Iris pigment epithelial cell (primary cell): Measurements from ENCODE around the gene TRAPPC3.
"Not testable (repeated sequence)": the region's sequence is repeated elsewhere in the genome, so short reads cannot be mapped to it uniquely, and the experiment has no call there.

ENCODE experiments used
- DNase-seq: peaks from one replicate; pipeline ENCODE4 v3.0.0-alpha.2; 2011; ENCODE audit warnings: low read depth

The TRAPPC3 gene

GRCh38 chr1:36149237-36149972, at the start of gene TRAPPC3:
Gene TRAPPC3 (minus strand): TSS chr1:36149486. CDS start chr1:36149378, 108 bp downstream.
- peak; percentile 100 for DNase-seq

DNA sequence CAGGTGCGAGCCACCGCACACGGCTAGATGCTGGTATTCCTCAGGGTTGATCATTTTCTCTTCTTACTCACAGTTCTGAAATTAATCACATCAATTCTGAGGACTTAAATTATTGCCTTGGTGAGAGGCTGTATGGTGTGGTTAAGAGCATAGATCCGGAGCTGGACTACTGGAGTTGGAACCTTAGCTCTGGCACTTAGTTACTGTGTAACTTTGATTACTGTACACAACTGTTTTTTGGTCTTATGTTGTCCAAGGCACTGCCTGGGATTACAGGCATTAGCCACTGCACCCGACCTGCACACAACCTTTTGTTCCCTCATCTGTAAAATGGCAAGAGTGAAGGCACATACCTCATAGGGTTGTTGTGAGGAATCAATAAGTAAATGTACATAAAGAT, 49.4 kb upstream of the TRAPPC3 start:
- DNase-seq = no peak

DNA sequence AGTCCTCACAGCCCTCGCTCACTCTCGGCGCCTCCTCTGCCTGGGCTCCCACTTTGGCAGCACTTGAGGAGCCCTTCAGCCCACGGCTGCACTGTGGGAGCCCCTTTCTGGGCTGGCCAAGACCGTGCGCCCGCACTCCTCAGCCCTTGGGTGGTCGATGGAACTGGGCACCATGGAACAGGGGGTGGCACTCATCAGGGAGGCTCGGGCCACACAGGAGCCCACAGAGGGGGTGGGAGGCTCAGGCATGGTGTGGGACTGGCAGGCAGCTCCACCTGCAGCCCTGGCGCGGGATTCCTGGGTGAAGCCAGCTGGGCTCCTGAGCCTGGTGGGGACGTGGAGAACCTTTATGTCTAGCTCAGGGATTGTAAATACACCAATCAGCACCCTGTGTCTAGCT, 47.5 kb upstream of the TRAPPC3 start:
- not testable (repeated sequence) for DNase-seq

DNA sequence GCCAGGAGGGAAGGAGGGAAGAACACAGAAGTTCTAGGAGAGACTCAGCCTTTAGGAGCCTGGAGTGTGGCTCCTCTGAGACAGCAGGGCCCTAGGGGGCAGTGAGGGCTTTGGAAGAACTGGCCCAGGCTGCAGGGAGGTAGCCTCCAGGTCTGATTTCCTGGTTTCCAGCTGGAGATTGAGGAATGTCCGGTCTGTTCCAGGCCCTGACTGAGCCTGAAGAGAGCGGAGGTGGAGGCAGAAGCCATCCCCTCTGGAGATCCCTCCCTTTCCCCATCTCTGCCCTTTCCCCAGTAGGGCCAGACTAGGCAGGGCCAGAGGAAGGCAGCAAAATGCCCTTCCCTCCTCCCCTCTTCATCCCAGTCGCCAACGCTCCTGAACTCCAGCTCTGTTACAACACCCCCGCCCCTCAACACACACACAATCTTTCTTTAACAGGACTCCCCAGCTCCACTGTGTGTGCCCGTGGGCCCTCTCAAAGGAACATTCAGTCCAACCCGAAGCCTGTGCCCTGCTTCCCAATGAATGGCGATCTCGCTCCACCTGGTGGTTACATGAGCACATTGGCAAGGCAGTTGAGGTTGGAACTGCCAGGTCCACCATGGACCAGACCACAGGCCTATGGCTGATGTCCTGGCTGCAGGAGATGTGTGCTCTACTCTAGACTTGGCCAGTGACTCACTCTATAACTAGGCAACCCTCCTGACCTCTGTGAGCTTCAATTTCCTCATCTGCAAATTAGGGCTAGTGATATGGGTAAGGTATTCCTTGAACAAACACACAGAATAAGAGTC, 38.7 kb upstream of the TRAPPC3 start:
- peak; percentile 90 for DNase-seq

DNA sequence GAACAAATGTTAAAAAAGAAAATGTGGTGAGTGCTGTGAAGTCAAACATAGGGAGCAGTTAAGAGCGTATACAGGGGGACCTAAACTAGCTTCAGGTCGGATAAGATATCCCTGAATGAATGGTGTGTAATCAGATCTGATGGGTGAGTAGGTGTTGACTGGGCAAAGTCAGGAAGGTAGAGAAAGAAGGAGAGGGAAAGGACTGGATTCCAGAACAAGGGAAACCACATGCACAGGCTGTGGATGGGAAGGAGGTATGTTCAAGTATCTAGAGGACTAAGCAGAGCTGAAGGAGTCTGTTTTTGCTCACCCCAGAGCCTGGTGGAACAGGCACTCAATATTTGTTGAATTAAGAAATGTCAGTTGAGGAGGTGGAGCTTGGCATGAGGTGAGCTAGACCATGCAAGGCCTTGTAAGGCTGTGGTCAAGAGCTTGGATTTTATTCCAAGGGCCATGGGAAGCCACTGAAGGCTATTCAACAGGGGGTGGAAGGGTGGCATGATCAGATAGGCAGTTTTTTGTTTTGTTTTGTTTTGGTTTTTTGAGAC, 34.1 kb upstream of the TRAPPC3 start:
- DNase-seq = no peak

DNA sequence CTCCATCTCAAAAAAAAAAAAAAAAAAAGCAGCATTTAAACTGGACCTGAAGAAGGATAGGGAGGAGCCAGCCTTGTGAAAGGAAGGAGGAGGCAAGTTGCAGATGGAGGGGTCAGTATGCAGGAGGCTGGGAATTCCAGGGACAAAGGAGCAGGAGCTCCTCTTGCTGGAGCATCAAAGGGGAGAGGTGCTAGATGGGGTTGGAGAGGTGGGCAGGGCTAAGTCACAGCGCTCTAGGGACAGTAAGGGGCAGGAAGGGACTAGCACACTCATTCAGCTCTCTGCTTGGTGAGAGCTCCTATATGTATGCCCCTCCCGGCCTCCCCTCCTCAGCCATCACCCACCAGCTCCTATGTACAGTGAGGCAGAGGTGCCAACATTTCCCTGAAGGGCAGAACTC, 33.4 kb upstream of the TRAPPC3 start:
- no peak for DNase-seq

DNA sequence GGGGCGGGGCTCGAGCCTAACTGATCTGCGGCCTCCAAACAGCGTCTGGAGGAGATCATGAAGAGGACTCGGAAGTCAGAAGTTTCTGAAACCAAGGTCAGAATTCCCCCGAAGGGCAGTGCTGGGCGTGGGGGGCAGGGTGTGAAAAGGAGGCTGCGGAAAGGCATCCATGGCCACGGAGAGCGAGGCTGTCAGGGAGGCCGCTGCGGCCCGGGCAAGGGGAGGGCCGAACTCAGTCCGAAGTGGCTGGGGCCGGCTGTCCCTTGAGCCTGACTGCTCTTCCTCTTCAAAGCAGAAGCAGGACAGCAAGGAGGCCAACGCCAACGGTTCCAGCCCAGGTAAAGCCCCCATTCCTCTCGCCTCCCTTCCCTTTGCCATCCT, 29.9 kb upstream of the TRAPPC3 start:
- DNase-seq = no peak

DNA sequence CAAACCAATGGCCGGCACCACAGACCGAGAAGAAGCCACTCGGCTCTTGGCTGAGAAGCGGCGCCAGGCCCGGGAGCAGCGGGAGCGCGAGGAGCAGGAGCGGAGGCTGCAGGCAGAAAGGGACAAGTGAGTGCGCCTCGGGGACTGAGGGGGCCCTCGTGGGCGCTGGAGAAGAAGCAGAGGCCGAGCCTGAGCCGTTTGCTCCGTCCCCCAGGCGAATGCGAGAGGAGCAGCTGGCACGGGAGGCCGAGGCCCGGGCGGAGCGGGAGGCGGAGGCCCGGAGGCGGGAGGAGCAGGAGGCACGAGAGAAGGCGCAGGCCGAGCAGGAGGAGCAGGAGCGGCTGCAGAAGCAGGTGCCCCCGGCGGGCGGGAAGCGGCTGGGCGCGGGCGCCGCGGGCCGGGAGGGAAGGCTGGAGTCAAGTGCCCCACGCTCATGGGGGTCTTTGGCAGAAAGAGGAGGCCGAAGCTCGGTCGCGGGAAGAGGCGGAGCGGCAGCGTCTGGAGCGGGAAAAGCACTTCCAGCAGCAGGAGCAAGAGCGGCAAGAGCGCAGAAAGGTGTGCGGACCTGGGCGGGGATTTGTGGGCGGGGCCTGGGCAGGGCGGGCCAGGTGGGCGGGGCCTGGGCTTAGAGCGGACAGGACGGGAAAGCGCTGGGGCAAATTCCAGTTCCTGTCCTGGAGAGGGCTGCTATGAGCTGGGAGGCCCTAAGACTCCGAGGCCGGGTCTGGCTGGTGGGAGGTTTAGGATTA, 29.4 kb upstream of the TRAPPC3 start:
- DNase-seq = no peak

DNA sequence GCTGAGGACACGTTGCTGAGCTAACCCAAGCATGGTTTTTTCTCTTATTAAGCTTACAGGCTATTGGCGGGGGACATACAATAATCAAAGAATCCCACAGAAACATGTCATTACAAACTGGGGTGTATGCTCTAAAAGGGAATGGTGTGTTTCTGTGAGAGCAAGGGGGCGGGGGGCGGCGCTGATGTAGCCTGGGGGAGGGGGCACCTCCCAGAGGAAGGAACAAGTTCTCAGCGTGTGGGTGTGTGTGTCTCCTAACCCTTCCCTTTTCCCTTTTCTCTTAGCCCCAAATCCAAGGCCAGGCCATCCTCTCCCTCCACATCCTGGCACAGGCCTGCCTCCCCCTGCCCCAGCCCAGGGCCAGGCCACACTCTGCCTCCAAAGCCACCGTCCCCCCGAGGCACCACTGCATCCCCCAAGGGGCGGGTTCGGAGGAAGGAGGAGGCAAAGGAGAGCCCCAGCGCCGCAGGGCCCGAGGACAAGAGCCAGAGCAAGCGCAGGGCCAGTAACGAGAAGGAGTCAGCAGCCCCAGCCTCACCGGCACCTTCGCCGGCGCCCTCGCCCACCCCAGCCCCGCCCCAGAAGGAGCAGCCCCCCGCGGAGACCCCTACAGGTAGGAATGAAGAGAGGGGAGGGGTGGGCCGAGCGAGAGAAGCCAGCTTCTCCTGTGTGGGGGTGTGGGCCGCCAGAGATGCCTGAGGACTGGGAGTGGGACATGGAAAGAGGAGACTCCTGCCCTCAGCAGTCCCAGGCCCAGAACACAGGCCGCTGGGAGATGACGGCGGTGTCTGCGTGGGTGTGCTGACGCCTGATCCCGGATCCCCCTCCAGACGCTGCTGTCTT, 28.5 kb upstream of the TRAPPC3 start:
- DNase-seq = no peak

DNA sequence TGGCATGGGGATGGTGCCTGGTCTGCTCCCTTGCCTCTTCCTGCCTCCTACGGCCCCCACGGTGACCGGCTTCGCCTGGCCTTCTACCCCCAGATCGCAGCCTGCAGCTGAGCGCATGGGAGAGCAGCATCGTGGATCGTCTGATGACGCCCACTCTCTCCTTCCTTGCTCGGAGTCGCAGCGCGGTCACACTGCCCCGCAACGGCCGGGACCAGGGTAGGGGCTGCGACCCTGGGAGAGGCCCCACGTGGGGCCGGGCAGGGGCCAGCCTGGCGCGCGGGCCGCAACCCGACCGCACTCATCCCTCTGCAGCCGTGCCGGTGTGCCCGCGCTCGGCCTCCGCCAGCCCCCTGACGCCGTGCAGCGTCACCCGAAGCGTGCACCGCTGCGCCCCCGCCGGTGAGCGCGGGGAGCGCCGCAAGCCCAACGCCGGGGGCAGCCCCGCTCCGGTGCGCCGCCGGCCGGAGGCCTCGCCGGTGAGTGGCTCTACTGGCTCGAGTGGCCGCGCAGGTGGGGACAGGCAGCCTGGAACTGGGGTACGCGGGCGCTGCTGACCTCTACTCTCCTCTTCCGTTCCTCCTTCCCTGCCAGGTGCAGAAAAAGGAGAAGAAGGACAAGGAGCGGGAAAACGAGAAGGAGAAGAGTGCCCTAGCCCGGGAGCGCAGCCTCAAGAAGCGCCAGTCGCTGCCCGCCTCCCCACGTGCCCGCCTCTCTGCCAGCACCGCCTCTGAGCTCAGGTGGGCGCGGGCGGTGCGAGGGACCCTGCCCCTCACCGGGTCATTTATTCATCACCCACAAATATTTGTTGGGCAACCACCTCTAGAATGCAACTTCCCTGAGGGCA, 27.0 kb upstream of the TRAPPC3 start:
- no peak for DNase-seq

- DNase-seq = peak; percentile 65
Measured at GRCh38 chr1:36175137-36176095, 26.1 kb upstream of the TRAPPC3 start.

- no peak for DNase-seq
Measured at GRCh38 chr1:36174713-36175112, 25.4 kb upstream of the TRAPPC3 start.

- peak; percentile 86 for DNase-seq
Measured at GRCh38 chr1:36172983-36173382, 23.7 kb upstream of the TRAPPC3 start.

- no peak for DNase-seq
Measured at GRCh38 chr1:36172017-36172747, 22.9 kb upstream of the TRAPPC3 start.

GRCh38 chr1:36170643-36171412, 21.5 kb upstream of the TRAPPC3 start:
- DNase-seq = no peak

- DNase-seq = no peak
Measured at GRCh38 chr1:36168514-36168913, 19.2 kb upstream of the TRAPPC3 start.

DNA sequence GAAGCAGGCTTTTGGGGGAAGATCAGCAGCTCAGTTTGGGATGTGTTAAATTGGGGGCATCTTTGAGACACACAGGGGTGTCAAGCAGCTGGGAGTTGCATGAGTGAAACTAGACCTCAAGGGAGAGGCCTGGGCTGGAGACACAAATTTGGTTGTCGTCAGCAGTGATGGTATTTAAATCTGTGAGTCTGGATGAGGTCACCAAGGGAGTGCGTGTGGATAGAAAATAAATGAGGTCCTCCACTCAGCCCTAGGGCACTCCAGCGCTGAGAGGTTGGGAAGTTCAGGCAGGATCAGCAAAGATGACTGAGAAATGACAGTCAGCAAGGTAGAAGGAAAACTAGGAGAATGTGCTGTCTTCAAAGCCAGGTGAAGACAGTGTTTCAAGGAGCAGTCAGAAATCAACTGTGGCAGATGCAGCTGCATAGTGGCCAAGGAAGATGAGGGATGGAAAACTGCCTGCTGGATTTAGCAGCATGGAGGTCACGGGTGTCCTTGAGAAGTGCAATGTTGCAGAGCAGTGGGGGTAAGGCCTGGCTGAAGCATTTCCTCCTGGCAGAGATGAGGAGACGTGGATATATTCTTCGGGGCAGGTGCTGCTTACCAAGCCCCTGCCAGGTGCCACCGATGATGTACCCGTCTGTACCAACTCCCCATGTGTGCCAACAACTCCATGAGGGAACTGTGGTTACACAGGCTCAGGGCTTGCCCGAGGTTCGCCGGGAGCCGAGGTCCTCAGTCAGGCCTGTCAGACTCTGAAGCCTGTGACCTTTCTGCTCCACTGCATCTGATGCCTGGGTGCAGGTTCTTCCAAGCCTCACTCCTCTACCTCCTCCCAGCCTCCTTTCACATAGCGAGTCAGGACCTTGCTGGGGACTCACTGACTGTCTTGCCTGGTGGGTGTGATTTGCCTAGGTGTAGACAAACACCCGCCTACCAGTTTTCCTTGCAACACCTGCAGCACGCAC, 17.9 kb upstream of the TRAPPC3 start:
- DNase-seq = peak; percentile 49
